DND-41 (cell line): ENCODE data around the gene LSP1.

Experiments used
- CTCF ChIP-seq: IDR thresholded peaks from 2 replicates; pipeline ENCODE4 v1.5.1; 2012; ENCODE audit warnings: borderline replicate concordance, low read length, moderate library complexity, mild to moderate bottlenecking; ENCODE audit not compliant: poor library complexity, severe bottlenecking; ENCODE audit errors: extremely low read depth
- EZH2 ChIP-seq: IDR thresholded peaks from 3 replicates; pipeline ENCODE4 v1.6.1; 2012; ENCODE audit warnings: borderline replicate concordance, low read depth, mild to moderate bottlenecking, moderate library complexity, low read length, inconsistent platforms; ENCODE audit not compliant: severe bottlenecking

GRCh38 chr11:1864831-1865665, 12.2 kb downstream of the LSP1 start:
- TF ChIP-seq CTCF (no peak), EZH2 (no peak)
